SK-N-SH (cell line): ENCODE results near the gene ZMAT5.

Experiments used
- CTCF ChIP-seq: fragments of 200-600 bp; sonication (generic); IDR thresholded peaks from 2 replicates; pipeline ENCODE4 v1.6.1; 2017; ENCODE audit warnings: antibody characterized with exemption, mild to moderate bottlenecking, moderate library complexity
- ELF1 ChIP-seq: IDR thresholded peaks from 2 replicates; pipeline ENCODE4 v1.4.0; 2012
- REST ChIP-seq: IDR thresholded peaks from 2 replicates; pipeline ENCODE4 v1.6.1; 2012; ENCODE audit warnings: mild to moderate bottlenecking, low read depth, low read length, moderate library complexity

- TF ChIP-seq ELF1: no peak
- TF ChIP-seq REST: no peak
- no peak for TF ChIP-seq CTCF
These were observed 53.6 kb downstream of the ZMAT5 start for GRCh38 chr22:29713156-29713727.
